HG03066 (cell line): ENCODE data around the gene TBX21.
"Not testable (repeated sequence)": the region's sequence is repeated elsewhere in the genome, so short reads cannot be mapped to it uniquely, and the experiment has no call there.

Source experiments
- ATAC-seq: cut with Tn5 transposase; IDR thresholded peaks from one replicate; pipeline ENCODE4 v1.9.1; 2021; ENCODE audit warnings: low read depth; ENCODE audit not compliant: unreplicated experiment

TBX21 gene

GRCh38 chr17:47760409-47761140 lies 27.5 kb downstream of the TBX21 start:
- ATAC-seq = no peak

GRCh38 chr17:47762728-47763127 lies 29.7 kb downstream of the TBX21 start:
- no peak for ATAC-seq

DNA sequence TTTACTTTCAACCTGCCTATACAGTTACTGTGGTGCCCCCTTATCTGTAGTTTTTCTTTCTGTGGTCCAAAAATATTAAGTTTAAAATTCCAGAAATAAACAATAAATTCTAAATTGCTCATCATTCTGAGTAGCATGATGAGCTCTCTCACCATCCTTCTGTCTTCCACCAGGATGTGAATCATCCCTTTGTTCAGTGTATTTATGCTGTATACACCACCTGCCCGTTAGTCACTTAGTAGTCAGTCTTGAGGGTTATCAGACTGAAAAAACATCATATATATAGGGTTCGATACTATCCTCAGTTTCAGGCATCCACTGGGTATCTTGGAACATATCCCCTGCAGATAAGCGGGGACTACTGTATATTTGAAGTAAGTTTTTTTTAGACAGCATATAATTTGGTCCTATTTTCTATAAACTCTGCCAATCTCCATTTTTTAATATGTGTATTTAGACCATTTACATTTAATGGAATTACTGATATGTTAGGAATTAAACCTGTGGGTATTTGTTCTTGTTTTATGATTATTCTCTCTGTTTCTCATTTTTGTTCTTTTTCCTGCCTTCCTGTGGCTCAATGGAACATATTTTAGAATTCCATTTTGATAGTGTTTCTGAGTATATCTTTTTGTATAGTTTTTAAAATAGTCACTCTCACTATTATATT lies 31.0 kb downstream of the TBX21 start:
- no peak for ATAC-seq

DNA sequence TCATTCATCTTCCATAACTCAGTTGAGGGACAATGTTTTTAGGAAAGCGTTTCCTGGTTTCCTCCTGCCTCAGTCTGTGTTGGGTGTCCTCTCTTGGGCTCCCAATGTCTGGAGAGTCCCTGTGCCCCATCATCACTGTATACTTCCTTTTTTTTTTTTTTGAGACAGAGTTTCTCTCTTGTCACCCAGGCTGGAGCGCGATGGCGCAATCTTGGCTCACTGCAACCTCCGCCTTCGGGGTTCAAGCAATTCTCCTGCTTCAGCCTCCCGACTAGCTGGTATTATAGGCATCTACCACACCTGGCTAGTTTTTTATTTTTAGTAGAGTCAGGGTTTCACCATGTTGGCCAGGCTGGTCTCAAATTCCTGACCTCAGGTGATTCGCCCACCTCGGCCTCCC lies 40.6 kb downstream of the TBX21 start:
- not testable (repeated sequence) for ATAC-seq

GRCh38 chr17:47774331-47774730 lies 41.3 kb downstream of the TBX21 start:
- no peak for ATAC-seq

DNA sequence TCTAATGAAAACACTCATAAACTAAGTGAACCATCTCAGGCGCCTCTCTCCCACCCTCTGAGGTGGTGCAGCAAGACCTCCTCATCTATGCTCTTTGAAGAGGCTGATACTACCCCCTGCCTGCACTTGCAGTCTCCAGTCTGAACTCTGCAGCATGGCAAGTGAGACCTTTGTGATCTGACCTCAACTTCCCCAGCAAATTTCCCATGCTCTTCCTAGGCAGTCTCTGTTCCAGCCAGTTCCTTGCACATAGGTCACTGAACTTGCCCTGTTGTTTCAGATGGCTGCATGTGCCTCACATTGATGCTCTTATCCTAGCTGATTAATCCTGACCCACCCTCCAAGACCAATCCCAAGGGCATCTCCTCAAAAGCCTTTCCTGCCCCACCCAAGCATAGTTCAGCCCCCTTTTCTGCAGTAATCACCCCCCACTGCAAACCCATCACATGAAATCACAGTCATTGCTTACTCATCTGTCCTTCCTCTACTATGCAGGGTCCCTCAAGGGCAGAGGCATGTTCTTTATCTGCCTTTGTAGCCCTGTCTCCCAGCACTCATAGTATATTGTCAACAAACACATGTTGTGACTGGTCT lies 42.0 kb downstream of the TBX21 start:
- ATAC-seq = no peak

DNA sequence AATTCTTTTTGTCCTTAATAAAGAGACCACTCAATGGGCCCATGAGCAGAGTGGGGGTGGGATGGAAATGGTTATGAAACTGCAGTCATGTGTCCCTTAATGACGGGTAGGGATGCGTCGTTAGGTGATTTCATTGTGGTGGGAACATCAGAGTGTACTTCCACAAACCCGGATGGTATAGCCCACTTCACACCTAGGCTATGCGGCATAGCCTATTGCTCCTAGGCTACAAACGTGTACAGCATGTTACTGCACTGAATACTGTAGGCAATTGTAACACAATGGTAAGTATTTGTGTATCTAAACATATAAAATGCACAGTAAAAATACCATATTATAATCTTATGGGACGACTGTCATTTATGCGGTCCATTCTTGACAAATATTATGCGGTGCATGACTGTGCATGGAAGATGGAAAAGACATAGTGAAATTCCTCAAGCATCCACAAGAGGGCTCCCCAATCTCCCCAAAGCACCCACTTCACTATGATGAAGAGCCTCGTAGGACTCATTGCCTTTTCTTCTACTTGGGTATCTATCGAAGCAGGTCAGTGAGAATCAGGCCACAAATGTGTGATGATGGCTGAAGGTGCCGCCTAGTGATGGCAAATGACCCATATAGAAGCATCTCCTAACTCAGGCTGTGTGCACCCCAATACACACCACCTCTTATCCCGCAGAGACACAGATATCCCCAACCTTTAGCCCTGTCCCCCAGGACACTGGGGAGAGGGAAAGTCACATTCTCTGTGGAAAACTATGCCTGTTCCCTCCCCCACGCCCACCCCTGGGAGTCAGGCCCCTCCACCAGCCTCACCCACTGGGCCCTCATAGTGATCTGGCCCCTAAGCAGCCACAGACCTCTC lies 43.5 kb downstream of the TBX21 start:
- ATAC-seq = no peak

- no peak for ATAC-seq
Measured at GRCh38 chr17:47778184-47778635, 45.2 kb downstream of the TBX21 start.

DNA sequence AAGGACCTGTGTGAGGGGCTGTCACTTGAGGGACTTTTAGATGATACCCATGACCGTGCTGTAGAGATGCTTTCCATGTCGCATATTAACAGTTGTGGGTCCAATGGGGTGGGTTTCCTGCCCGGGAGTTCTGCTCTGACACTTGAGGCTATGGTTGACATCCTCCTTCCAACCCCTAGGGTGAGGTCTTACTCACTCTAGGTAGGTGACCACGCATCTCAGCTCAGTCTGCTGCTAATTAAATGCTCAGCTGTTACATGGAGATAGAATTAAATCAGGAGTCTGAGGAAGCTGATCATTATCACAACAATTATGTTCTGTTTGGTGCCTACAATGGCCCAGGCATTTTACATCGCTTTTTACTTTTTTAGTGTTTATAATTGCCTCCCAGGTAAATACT lies 48.4 kb downstream of the TBX21 start:
- ATAC-seq = no peak

GRCh38 chr17:47785538-47786123 lies 52.6 kb downstream of the TBX21 start:
- ATAC-seq = no peak

DNA sequence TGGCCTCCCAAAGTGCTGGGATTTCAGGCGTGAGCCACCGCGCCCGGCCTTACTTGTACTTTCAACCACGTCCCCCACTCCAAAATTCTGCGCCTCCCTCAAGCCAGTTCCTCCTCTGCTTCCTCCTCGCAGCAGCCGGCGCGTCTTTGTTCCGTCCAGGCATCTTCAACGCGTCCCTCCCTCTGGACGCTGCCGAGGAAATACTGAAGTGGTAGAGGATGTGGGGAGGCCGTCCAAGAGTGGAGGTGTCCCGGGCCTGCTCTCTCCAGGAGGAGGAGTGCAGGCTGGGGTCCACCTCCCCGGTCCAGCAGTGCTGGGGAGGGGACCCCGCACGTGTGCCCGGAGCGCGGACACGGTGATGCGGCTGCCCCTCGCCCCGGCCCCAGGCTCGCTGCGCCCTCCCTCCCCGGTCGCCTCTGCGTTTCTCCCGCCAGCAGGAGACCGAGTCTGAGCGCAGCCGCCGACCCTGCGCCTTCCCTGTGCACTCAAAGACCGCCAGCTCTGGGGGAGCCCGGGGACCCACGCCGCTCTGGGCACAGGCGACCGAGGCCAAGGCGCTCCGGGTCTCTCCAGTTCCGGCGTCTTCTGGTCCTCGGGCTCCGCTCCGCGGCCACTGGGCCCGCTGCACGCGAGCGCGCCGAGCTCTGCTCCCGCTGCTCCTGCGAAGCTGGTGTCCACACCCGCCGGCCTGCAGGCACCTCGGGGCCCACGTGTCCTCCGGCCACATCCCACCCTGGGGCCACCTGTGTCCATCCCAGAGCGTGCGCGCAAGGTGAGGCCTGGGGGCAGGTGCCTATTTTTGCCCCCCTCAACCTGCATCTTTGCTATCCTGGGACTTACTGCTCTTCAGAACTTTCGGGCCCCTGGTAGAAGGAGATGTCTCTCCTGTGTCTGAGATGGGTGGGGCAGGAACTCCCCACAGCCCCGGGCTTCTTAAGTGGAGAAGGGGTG lies 56.9 kb downstream of the TBX21 start:
- ATAC-seq = no peak

- no peak for ATAC-seq
Measured at GRCh38 chr17:47791025-47791424, 58.0 kb downstream of the TBX21 start.

DNA sequence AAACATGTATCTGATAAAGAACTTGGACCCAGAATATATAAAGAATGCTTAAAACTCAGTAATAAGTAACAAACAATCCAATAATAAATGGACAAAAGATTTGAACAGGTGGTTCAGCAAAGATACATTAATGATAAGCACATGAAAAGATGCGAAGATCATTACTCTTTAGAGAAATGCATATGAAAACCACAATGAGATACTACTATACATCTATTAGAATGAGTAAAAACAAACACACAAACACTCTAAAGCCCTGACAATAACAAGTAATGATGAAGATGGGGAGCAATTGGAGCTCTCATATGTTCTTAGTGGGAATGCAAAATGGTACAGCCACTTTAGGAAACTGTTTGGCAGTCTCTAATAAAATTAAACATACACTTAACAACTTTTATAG lies 59.4 kb downstream of the TBX21 start:
- ATAC-seq = no peak

- no peak for ATAC-seq
Measured at GRCh38 chr17:47792979-47793378, 59.9 kb downstream of the TBX21 start.
